GM18519 (cell line): ENCODE results near the gene GRID1.

ENCODE experiments used
- ATAC-seq: cut with Tn5 transposase; IDR thresholded peaks from one replicate; pipeline ENCODE4 v1.9.1; 2021; ENCODE audit warnings: mild to moderate bottlenecking, moderate library complexity; ENCODE audit not compliant: unreplicated experiment, low FRiP score

The GRID1 gene

DNA sequence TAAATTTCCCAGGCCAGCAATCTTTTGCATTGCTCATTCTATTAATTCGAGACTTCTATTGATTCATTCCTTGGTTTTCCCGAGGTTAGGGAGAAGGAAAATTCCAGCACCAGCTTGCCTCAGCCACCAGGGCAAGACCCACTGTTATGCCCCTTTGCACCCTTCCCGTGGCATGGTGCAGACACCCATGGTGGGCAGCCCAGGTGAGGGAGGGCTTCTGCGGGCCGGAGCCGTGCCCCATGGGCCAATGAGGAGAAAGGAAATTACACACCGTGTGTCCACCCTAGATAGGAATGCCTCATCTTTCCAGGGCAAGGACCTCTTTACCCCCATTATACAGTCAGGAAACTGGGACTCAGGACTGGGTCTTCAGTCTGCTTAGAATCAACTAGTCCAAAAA lies 4.5 kb upstream of the GRID1 start:
- ATAC-seq = no peak

- ATAC-seq = no peak
Observed at GRCh38 chr10:86370006-86370585, 3.5 kb upstream of the GRID1 start.

- no peak for ATAC-seq
Observed at GRCh38 chr10:86368987-86369386, 2.4 kb upstream of the GRID1 start.

DNA sequence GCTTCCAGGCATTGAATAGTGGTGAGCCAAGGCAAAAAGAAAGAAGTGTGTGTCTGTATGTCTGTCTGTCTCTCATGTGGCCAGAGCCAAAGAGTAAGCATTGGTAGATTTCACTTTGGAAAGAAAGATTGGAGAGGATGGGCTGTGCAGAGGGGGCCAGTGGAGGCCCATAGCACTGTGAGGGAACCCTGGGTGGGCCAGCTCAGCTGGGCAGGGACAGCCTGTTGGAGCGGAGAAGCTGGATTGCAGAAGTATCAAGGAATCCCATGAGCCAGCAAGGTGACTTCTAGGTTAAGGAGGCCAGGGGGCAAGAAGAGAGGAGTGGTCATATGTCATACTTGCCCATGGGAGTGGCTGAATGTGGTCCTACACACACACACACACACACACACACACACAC lies 1.5 kb upstream of the GRID1 start:
- no peak for ATAC-seq

- no peak for ATAC-seq
Observed at GRCh38 chr10:86367152-86367951, 757 bp upstream of the GRID1 start.

- no peak for ATAC-seq
Observed at GRCh38 chr10:86366902-86367151, 232 bp upstream of the GRID1 start.

DNA sequence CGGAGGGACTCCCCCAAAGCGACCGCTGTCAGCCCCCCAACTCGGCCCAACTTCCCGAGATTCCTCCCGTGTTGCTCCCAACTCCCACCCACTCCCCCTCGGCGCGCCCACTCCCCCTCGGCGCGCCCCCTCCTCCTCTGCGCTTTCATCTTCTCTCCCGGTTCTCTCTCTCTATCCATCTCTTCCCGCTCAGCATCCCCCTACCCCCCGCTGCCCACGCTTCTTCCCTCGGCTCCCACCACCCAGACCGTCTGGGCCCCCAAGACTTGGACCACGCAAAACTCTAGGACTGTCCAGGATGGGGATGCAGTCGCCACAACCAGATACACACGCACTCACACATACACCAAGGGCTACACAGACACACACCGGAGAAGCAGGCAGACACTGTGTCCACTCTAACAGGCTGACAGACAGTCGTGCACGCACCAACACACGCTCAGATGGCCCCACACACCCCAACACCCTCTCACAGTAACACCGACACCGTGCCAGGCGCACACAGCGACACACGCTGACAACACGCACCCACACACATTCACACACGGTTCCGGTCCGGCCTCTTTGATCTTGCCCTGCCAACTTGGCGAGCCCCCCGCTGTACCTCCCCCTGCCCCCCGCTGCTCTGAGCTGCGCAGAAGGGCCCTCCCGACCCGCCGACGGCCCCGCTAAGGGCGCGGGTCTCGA lies 1.1 kb downstream of the GRID1 start:
- no peak for ATAC-seq

GRCh38 chr10:86364491-86365345 lies 1.9 kb downstream of the GRID1 start:
- no peak for ATAC-seq

DNA sequence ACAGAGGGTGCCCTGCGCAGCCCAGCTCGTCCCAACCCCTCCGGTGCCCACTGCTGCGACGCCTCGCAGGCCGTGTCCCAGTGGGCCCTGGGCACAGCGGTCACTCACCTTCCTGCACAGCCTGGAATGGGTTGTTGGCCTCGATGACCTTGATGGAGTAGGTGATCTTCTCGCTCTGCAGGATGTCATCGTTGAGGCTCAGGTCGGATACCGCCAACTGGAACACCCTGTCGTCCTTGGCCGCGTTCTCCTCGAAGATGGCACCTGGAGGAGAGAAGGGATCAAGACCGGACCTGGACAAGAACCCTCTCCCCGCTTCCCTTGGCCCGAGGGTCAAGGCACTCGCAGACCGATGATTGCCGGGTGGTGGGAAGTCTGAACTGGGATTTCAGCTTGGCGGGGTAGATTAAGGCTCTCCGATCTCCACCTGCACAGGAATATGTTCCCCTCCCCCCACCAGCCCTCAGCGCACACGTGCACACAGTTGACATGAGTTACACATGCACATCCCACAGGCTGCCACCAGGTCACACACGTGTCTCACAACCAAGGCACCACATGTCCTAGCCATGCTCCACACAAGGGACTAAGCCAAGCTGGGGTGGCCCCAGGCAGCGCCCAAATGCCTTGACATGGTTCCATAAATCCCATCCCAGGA lies 2.6 kb downstream of the GRID1 start:
- no peak for ATAC-seq

GRCh38 chr10:86363184-86363832 lies 3.3 kb downstream of the GRID1 start:
- ATAC-seq = no peak

DNA sequence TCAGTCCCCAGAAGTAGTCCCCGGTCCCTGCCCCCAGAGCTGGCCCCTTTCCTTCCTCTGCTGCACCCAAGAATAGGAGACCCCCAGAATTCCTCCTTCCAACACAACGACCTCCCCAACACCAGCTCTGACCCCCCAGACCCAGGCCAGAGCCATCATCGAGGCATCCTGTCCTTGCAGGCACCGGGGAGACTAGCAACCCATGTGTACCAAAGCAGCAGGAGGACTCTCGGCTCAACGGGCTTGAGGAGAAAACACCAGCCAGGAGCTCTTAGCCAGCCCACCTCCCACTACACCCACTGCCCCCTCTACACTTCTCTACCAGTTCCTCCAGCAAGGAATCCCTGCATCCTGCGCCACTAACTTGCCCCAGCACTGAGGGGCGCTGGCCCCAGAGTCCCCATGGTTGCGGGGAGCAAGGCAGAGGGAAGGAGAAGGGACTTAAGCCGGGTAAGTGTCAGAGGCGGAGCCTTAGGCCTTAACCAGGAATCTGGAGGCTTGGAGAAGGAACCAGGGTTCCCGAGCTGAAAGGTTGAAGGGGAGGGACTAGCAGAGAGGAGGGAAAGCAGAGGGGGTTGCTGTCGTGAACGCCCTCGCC lies 3.9 kb downstream of the GRID1 start:
- no peak for ATAC-seq

- no peak for ATAC-seq
Observed at GRCh38 chr10:86362129-86362527, 4.5 kb downstream of the GRID1 start.

- ATAC-seq = no peak
Observed at GRCh38 chr10:86361156-86362128, 5.2 kb downstream of the GRID1 start.

- no peak for ATAC-seq
Observed at GRCh38 chr10:86360657-86361056, 5.9 kb downstream of the GRID1 start.

DNA sequence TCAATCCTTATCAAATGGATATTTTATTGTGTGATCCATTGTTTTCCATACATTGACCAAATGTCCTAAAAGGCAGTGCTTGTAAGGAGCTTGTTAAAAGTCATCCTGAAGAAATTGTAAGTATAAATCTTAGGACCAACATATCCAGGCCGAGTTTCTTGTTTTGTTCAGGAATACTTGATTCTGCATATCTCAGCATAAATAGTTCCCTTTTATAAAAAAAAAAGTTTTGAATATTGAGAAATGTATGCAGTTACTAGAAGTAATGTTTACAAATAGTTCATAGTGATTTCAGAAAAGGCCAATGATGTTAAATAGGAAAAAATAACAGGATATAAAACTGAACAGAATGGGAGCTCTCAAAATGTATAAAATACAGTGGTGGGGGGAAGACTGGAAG lies 6.6 kb downstream of the GRID1 start:
- no peak for ATAC-seq

DNA sequence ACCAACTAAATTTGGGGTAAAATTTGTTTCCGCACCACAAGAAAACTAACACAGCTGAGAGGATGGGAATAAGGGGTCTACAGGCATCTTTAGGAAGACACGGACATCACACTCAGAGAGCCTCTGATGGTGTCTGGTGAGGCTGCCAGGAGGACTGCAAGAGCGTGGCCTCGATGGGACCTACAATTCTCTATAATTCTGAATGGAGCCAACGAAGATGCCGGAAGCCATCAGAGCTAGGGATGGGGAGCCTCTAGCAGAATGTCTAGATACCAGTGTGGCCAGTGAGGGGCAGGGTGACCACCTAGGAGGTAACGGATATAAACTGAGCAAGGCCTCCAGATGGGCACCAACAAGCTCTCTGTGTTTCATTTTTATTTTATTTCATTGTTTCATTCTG lies 7.5 kb downstream of the GRID1 start:
- ATAC-seq = no peak

DNA sequence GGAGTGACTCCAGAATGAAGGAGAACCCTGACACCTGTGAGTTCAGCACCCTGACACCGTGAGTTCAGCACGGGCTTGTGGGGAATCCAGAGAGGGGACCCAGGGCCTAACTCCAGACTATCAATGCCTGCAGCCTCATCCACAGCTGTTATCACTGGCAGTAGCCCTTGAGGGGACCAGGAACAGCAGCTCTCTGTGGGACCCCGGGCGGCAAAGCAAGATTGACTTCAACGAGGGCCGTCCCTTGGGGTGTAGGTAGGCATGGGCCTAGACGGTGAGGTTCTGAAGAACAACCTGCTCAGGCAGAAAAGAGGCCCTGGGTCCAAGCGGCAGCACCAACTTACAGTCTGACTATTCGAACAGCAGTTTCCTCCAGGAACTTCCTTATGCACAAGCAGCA lies 8.9 kb downstream of the GRID1 start:
- no peak for ATAC-seq

GRCh38 chr10:86357041-86357440 lies 9.6 kb downstream of the GRID1 start:
- no peak for ATAC-seq

- ATAC-seq = no peak
Observed at GRCh38 chr10:86356296-86356695, 10.3 kb downstream of the GRID1 start.
